ENCODE results near the gene KIAA1217. TPM values are rescaled to one million over a fixed set of nuclear protein-coding genes. Genes with fewer than 3 reads are reported as not detected.
A peak's percentile ranks its signal among the peaks of the same experiment; 100 is the strongest.
"Not testable (repeated sequence)": the region's sequence is repeated elsewhere in the genome, so short reads cannot be mapped to it uniquely, and the experiment has no call there.

KIAA1217 gene
- total and polyA plus RNA-seq, 2 donors from 2014 or later: 10.4 to 63.8 TPM

- no peak for TF ChIP-seq CTCF (IDR thresholded peaks at IDR 0.05; ENCODE audit: borderline replicate concordance, extremely low read depth, insufficient read depth)
- H3K9me3 ChIP-seq (ENCODE audit: control insufficient read depth in 2 of 3, insufficient read depth in 1 of 3, low read length in 3 of 3): no peaks in the 10 kb centered on the region
- no peaks in the 10 kb centered on the region for H3K27me3 ChIP-seq (ENCODE audit: control insufficient read depth, insufficient read depth, low read length)
- no peak overlapping the region for H3K4me3 ChIP-seq (ENCODE audit: low read length in 3 of 3)
- DNase-seq: no peak
- intact Hi-C loops (cut with DNase I): no loop called here
- H3K27ac ChIP-seq (ENCODE audit: low read depth in 2 of 2, low read length in 2 of 2): no peak overlapping the region
- FAIRE-seq: no peak
- H3K4me1 ChIP-seq (ENCODE audit: control insufficient read depth in 2 of 3, insufficient read depth in 2 of 3, low read depth in 1 of 3, low read length in 3 of 3): peaks cover 0 to 4% (median 0%) of the 10 kb centered on the region in 3 donors
- H3K36me3 ChIP-seq (ENCODE audit: control insufficient read depth in 2 of 3, insufficient read depth in 3 of 3, low read length in 3 of 3): peaks cover 0 to 5% (median 3%) of the 10 kb centered on the region in 3 donors
- H3K9ac ChIP-seq (ENCODE audit: low read length in 3 of 3): no peak overlapping the region
These were observed 235.4 kb downstream of the KIAA1217 start for GRCh38 chr10:24444337-24444736.

GRCh38 chr10:24445958-24446357, 237.0 kb downstream of the KIAA1217 start:
- H3K9me3 ChIP-seq (ENCODE audit: control insufficient read depth in 2 of 3, insufficient read depth in 1 of 3, low read length in 3 of 3); H3K9ac ChIP-seq (ENCODE audit: low read length in 3 of 3); H3K27ac ChIP-seq (ENCODE audit: low read depth in 2 of 2, low read length in 2 of 2); DNase-seq; H3K27me3 ChIP-seq (ENCODE audit: control insufficient read depth, insufficient read depth, low read length); H3K36me3 ChIP-seq (ENCODE audit: control insufficient read depth in 2 of 3, insufficient read depth in 3 of 3, low read length in 3 of 3); H3K4me3 ChIP-seq (ENCODE audit: low read length in 3 of 3); intact Hi-C loops (cut with DNase I); FAIRE-seq; H3K4me1 ChIP-seq (ENCODE audit: control insufficient read depth in 2 of 3, insufficient read depth in 2 of 3, low read depth in 1 of 3, low read length in 3 of 3): not testable (repeated sequence)

GRCh38 chr10:24446739-24447138, 237.8 kb downstream of the KIAA1217 start:
- Histone ChIP-seq H3K4me3 (ENCODE audit: low read length in 3 of 3) (no peak overlapping the region), H3K36me3 (ENCODE audit: control insufficient read depth in 2 of 3, insufficient read depth in 3 of 3, low read length in 3 of 3) (no peaks in the 10 kb centered on the region), H3K9me3 (ENCODE audit: control insufficient read depth in 2 of 3, insufficient read depth in 1 of 3, low read length in 3 of 3) (no peaks in the 10 kb centered on the region), H3K27me3 (ENCODE audit: control insufficient read depth, insufficient read depth, low read length) (no peaks in the 10 kb centered on the region), H3K9ac (ENCODE audit: low read length in 3 of 3) (no peak overlapping the region), H3K27ac (ENCODE audit: low read depth in 2 of 2, low read length in 2 of 2) (no peak overlapping the region), H3K4me1 (ENCODE audit: control insufficient read depth in 2 of 3, insufficient read depth in 2 of 3, low read depth in 1 of 3, low read length in 3 of 3) (peaks cover 0 to 8% (median 0%) of the 10 kb centered on the region in 3 donors)
- DNase-seq (no peak), FAIRE-seq (no peak)
- TF ChIP-seq CTCF (IDR thresholded peaks at IDR 0.05; ENCODE audit: borderline replicate concordance, extremely low read depth, insufficient read depth): no peak
- intact Hi-C loops (cut with DNase I): no loop called here

- FAIRE-seq: no peak
- TF ChIP-seq CTCF (IDR thresholded peaks at IDR 0.05; ENCODE audit: borderline replicate concordance, extremely low read depth, insufficient read depth): no peak
- Histone ChIP-seq H3K36me3 (ENCODE audit: control insufficient read depth in 2 of 3, insufficient read depth in 3 of 3, low read length in 3 of 3) (no peaks in the 10 kb centered on the region), H3K27me3 (ENCODE audit: control insufficient read depth, insufficient read depth, low read length) (no peaks in the 10 kb centered on the region), H3K27ac (ENCODE audit: low read depth in 2 of 2, low read length in 2 of 2) (peak overlapping the region in 1 of 2 donors; percentile 59), H3K4me1 (ENCODE audit: control insufficient read depth in 2 of 3, insufficient read depth in 2 of 3, low read depth in 1 of 3, low read length in 3 of 3) (peaks cover 0 to 8% (median 4%) of the 10 kb centered on the region in 3 donors), H3K9ac (ENCODE audit: low read length in 3 of 3) (no peak overlapping the region), H3K9me3 (ENCODE audit: control insufficient read depth in 2 of 3, insufficient read depth in 1 of 3, low read length in 3 of 3) (no peaks in the 10 kb centered on the region), H3K4me3 (ENCODE audit: low read length in 3 of 3) (no peak overlapping the region)
- intact Hi-C loops (cut with DNase I): no loop called here
- DNase-seq: no peak
These were observed 239.5 kb downstream of the KIAA1217 start for GRCh38 chr10:24448351-24448999.

All from kidney (tissue), 14 donors.